Measurements from ENCODE around the gene TRAPPC2L.

The TRAPPC2L gene

DNA sequence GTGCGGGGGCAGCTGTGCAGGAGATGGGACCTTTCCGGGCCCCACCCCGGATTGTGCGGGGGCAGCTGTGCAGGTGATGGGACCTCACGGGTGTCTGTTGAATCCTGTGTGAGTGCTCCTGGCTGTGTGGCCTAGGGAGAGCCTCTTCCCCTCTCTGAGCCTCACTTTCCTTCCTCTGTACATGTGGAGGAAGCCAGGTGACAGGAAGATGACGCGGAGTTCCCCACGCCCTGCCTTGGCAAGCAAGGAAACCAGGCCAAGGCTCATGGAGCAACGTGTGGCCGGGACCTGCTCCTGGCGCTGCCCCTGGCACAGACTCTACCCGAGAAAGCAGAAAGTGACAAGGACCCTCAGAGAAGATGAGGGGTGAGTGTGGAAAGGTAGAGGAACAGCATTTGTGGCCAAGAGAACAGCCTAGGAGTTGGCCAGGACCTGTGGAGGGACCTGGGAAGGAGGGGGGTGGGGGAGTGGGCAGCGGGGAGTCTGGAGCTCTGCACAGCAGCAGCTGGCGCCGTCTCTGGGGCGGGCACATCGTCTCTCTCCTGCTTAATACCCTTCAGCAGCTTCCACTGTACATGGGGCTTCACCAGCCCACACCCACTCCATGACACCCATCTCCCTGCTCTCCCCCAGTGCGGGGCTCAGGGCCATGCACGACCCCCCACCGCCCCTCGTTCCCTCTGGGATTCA, 47.9 kb downstream of the TRAPPC2L start:
- H3K79me1 ChIP-seq (ENCODE audit: low read depth, low read length), result no peaks in the 10 kb centered on the region
- no peak overlapping the region for H2AFZ ChIP-seq (ENCODE audit: low read length)
- H3K4me2 ChIP-seq (ENCODE audit: insufficient read depth, low read length, poor library complexity, severe bottlenecking), result no peak overlapping the region
- peak overlapping the region; percentile 68 for H2BK5ac ChIP-seq (ENCODE audit: low read length)
- H3K23ac ChIP-seq (ENCODE audit: low read depth, low read length, poor library complexity), result peak overlapping the region; percentile 43
- H2BK15ac ChIP-seq (ENCODE audit: low read length), result peak overlapping the region; percentile 78
- no peak overlapping the region for H4K8ac ChIP-seq (ENCODE audit: low read depth, low read length)
- no peak overlapping the region for H3K27ac ChIP-seq (replicated peaks; ENCODE audit: low read length)
- H3K4me3 ChIP-seq (ENCODE audit: low read length in 2 of 2), result no peak overlapping the region
- H2BK120ac ChIP-seq (ENCODE audit: low read depth, low read length), result peak overlapping the region; percentile 16
- peak overlapping the region; percentile 90 for H3K18ac ChIP-seq (ENCODE audit: low read length)
- H3K4ac ChIP-seq (ENCODE audit: low read length), result peak overlapping the region; percentile 90
- WGBS, 2 donors (ENCODE audit: extremely low coverage in 2 of 2, insufficient read length in 2 of 2, insufficient replicate concordance in 1 of 2), result no CpG with 5 or more reads among the region's 21 CpGs
- DNase-seq (ENCODE audit: low spot score), result no peak
- no peak overlapping the region for H2BK12ac ChIP-seq (ENCODE audit: low read length)
- H2AK5ac ChIP-seq (ENCODE audit: low read depth, low read length), result peak overlapping the region; percentile 96
- H4K91ac ChIP-seq (ENCODE audit: low read depth, low read length, poor library complexity), result no peak overlapping the region
- no peak overlapping the region for H3K9ac ChIP-seq (ENCODE audit: low read depth, low read length, poor library complexity)
- peaks cover 0 to 8% of the 10 kb centered on the region in 2 donors for H3K4me1 ChIP-seq (ENCODE audit: control insufficient read depth in 2 of 2, insufficient read depth in 1 of 2, low read depth in 1 of 2, low read length in 2 of 2)
- H3K14ac ChIP-seq (ENCODE audit: low read length), result peak overlapping the region; percentile 63
- no peaks in the 10 kb centered on the region for H3K36me3 ChIP-seq (replicated peaks in 1 of 2; ENCODE audit: control insufficient read depth in 2 of 2, insufficient read depth in 2 of 2, low read length in 2 of 2)
- no peaks in the 10 kb centered on the region for H3K9me3 ChIP-seq (replicated peaks in 1 of 2; ENCODE audit: control insufficient read depth in 2 of 2, insufficient read depth in 1 of 2, low read depth in 1 of 2, low read length in 2 of 2)
- H3K27me3 ChIP-seq (ENCODE audit: control insufficient read depth in 3 of 3, insufficient read depth in 3 of 3, low read depth in 1 of 3, low read length in 3 of 3), result peaks cover 0 to 21% (median 0%) of the 10 kb centered on the region in 3 experiments

DNA sequence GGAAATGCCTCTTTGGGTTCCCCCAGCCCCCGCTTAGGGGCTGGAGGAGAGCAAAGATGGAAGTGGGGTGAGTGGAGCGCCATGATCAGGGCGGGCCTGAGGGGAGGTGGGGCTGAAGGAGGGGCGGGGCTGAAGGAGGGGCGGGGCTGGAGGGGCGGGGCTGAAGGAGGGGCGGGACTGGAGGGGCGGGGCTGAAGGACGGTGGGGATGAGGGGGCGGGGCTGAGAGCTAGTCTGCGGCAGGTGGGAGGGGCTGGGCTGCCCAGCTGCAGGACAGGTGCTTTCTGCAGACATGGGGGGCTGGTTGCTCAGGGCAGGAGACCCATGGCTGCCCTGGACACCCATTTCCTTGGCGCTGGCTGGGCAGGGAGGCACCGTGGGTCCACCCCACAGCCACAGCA, 48.6 kb downstream of the TRAPPC2L start:
- Histone ChIP-seq H2BK5ac (ENCODE audit: low read length) (peak overlapping the region; percentile 93), H3K4me1 (ENCODE audit: control insufficient read depth in 2 of 2, insufficient read depth in 1 of 2, low read depth in 1 of 2, low read length in 2 of 2) (peaks cover 0 to 8% of the 10 kb centered on the region in 2 donors)
- no CpG with 5 or more reads among the region's 13 CpGs for WGBS, 2 donors (ENCODE audit: extremely low coverage in 2 of 2, insufficient read length in 2 of 2, insufficient replicate concordance in 1 of 2)

DNA sequence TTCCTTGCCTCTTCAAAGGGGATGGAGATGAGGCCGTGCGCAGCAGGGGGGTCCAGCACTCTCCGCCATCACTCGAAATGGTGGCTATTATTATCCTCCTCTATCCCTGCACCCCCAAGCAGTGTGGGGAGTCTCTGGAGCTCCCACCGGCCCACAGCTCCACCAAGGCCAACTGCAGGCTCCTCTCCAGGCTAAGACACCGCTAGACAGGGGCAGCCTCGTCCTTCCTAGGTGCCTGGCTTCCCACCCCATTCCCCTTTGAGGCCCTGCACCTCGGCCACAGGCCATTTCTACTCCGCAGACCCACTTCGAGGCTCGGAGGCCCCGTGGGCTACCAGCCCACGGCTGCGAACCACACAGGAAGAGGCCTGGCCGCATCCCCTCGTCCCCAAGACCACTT, 49.1 kb downstream of the TRAPPC2L start:
- Histone ChIP-seq H2BK5ac (ENCODE audit: low read length) (peak overlapping the region; percentile 93), H3K36me3 (replicated peaks in 1 of 2; ENCODE audit: control insufficient read depth in 2 of 2, insufficient read depth in 2 of 2, low read length in 2 of 2) (no peaks in the 10 kb centered on the region), H2AFZ (ENCODE audit: low read length) (no peak overlapping the region), H3K4me1 (ENCODE audit: control insufficient read depth in 2 of 2, insufficient read depth in 1 of 2, low read depth in 1 of 2, low read length in 2 of 2) (peaks cover 3 to 8% of the 10 kb centered on the region in 2 donors), H3K23ac (ENCODE audit: low read depth, low read length, poor library complexity) (peak overlapping the region; percentile 89), H3K27ac (replicated peaks; ENCODE audit: low read length) (no peak overlapping the region), H4K8ac (ENCODE audit: low read depth, low read length) (no peak overlapping the region), H2BK120ac (ENCODE audit: low read depth, low read length) (no peak overlapping the region), H2BK12ac (ENCODE audit: low read length) (no peak overlapping the region), H2AK5ac (ENCODE audit: low read depth, low read length) (peak overlapping the region; percentile 46), H3K4ac (ENCODE audit: low read length) (no peak overlapping the region), H2BK15ac (ENCODE audit: low read length) (peak overlapping the region; percentile 8), H3K79me1 (ENCODE audit: low read depth, low read length) (no peaks in the 10 kb centered on the region), H3K9ac (ENCODE audit: low read depth, low read length, poor library complexity) (no peak overlapping the region), H3K4me2 (ENCODE audit: insufficient read depth, low read length, poor library complexity, severe bottlenecking) (no peak overlapping the region), H3K27me3 (ENCODE audit: control insufficient read depth in 3 of 3, insufficient read depth in 3 of 3, low read depth in 1 of 3, low read length in 3 of 3) (peaks cover 0 to 14% (median 0%) of the 10 kb centered on the region in 3 experiments), H3K4me3 (ENCODE audit: low read length in 2 of 2) (no peak overlapping the region), H3K18ac (ENCODE audit: low read length) (peak overlapping the region; percentile 94), H3K9me3 (replicated peaks in 1 of 2; ENCODE audit: control insufficient read depth in 2 of 2, insufficient read depth in 1 of 2, low read depth in 1 of 2, low read length in 2 of 2) (no peaks in the 10 kb centered on the region), H4K91ac (ENCODE audit: low read depth, low read length, poor library complexity) (peak overlapping the region; percentile 89), H3K14ac (ENCODE audit: low read length) (peak overlapping the region; percentile 97)
- WGBS, 2 donors (ENCODE audit: extremely low coverage in 2 of 2, insufficient read length in 2 of 2, insufficient replicate concordance in 1 of 2), result no CpG with 5 or more reads among the region's 16 CpGs
- DNase-seq (ENCODE audit: low spot score), result no peak

More for the DNA sequence above, 48.6 kb downstream of the TRAPPC2L start:
- no peak overlapping the region for H3K4ac ChIP-seq (ENCODE audit: low read length)
- no peaks in the 10 kb centered on the region for H3K36me3 ChIP-seq (replicated peaks in 1 of 2; ENCODE audit: control insufficient read depth in 2 of 2, insufficient read depth in 2 of 2, low read length in 2 of 2)
- peak overlapping the region; percentile 89 for H3K23ac ChIP-seq (ENCODE audit: low read depth, low read length, poor library complexity)
- no peak overlapping the region for H4K8ac ChIP-seq (ENCODE audit: low read depth, low read length)
- no peaks in the 10 kb centered on the region for H3K9me3 ChIP-seq (replicated peaks in 1 of 2; ENCODE audit: control insufficient read depth in 2 of 2, insufficient read depth in 1 of 2, low read depth in 1 of 2, low read length in 2 of 2)
- H3K4me2 ChIP-seq (ENCODE audit: insufficient read depth, low read length, poor library complexity, severe bottlenecking), result no peak overlapping the region
- H3K18ac ChIP-seq (ENCODE audit: low read length), result peak overlapping the region; percentile 94
- no peak for DNase-seq (ENCODE audit: low spot score)
- no peak overlapping the region for H2BK12ac ChIP-seq (ENCODE audit: low read length)
- no peak overlapping the region for H2BK120ac ChIP-seq (ENCODE audit: low read depth, low read length)
- no peak overlapping the region for H3K9ac ChIP-seq (ENCODE audit: low read depth, low read length, poor library complexity)
- no peak overlapping the region for H3K4me3 ChIP-seq (ENCODE audit: low read length in 2 of 2)
- no peak overlapping the region for H4K91ac ChIP-seq (ENCODE audit: low read depth, low read length, poor library complexity)
- H2AFZ ChIP-seq (ENCODE audit: low read length), result peak overlapping the region; percentile 49
- H2BK15ac ChIP-seq (ENCODE audit: low read length), result peak overlapping the region; percentile 78
- H3K27ac ChIP-seq (replicated peaks; ENCODE audit: low read length), result no peak overlapping the region
- H2AK5ac ChIP-seq (ENCODE audit: low read depth, low read length), result peak overlapping the region; percentile 96
- H3K14ac ChIP-seq (ENCODE audit: low read length), result peak overlapping the region; percentile 97
- H3K79me1 ChIP-seq (ENCODE audit: low read depth, low read length), result no peaks in the 10 kb centered on the region
- peaks cover 0 to 19% (median 0%) of the 10 kb centered on the region in 3 experiments for H3K27me3 ChIP-seq (ENCODE audit: control insufficient read depth in 3 of 3, insufficient read depth in 3 of 3, low read depth in 1 of 3, low read length in 3 of 3)

DNA sequence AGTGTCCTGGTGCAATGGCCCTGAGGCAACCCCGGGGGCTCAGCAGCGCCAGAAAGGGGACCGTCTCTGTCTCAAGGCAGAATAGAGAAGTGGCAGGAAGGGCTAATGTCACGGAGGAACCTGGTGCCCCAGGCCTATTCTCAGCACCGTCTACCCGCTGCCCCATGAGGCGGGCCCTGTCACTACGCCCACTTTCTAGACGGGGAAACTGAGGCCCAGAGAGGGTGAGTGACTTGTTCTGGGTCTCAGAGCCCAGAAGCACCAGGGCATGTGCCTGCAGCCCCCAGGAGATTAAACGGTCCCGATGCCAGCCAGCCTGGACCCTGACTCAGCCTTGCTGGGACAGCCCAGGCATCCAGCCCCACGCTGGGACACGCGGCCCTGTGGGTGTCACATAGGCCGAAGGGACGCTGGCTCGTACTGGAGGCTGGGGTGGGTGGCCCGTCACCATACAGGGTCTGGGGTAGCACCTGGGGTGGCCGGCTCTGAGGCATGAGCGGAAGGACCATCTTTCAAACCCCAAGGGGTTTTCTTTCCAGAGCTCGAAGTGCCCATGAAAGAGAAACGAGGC, 49.7 kb downstream of the TRAPPC2L start:
- Histone ChIP-seq H2AK5ac (ENCODE audit: low read depth, low read length) (peak overlapping the region; percentile 88), H3K23ac (ENCODE audit: low read depth, low read length, poor library complexity) (no peak overlapping the region), H3K18ac (ENCODE audit: low read length) (no peak overlapping the region), H2BK5ac (ENCODE audit: low read length) (no peak overlapping the region), H3K36me3 (replicated peaks in 1 of 2; ENCODE audit: control insufficient read depth in 2 of 2, insufficient read depth in 2 of 2, low read length in 2 of 2) (no peaks in the 10 kb centered on the region), H3K4me3 (ENCODE audit: low read length in 2 of 2) (no peak overlapping the region), H2AFZ (ENCODE audit: low read length) (no peak overlapping the region), H3K14ac (ENCODE audit: low read length) (no peak overlapping the region), H3K4ac (ENCODE audit: low read length) (no peak overlapping the region), H2BK12ac (ENCODE audit: low read length) (no peak overlapping the region), H2BK15ac (ENCODE audit: low read length) (no peak overlapping the region), H3K4me2 (ENCODE audit: insufficient read depth, low read length, poor library complexity, severe bottlenecking) (no peak overlapping the region), H3K79me1 (ENCODE audit: low read depth, low read length) (no peaks in the 10 kb centered on the region), H4K8ac (ENCODE audit: low read depth, low read length) (no peak overlapping the region), H3K27me3 (ENCODE audit: control insufficient read depth in 3 of 3, insufficient read depth in 3 of 3, low read depth in 1 of 3, low read length in 3 of 3) (peaks cover 0 to 12% (median 0%) of the 10 kb centered on the region in 3 experiments), H2BK120ac (ENCODE audit: low read depth, low read length) (no peak overlapping the region), H3K27ac (replicated peaks; ENCODE audit: low read length) (no peak overlapping the region), H3K9me3 (replicated peaks in 1 of 2; ENCODE audit: control insufficient read depth in 2 of 2, insufficient read depth in 1 of 2, low read depth in 1 of 2, low read length in 2 of 2) (no peaks in the 10 kb centered on the region), H3K9ac (ENCODE audit: low read depth, low read length, poor library complexity) (no peak overlapping the region), H4K91ac (ENCODE audit: low read depth, low read length, poor library complexity) (no peak overlapping the region), H3K4me1 (ENCODE audit: control insufficient read depth in 2 of 2, insufficient read depth in 1 of 2, low read depth in 1 of 2, low read length in 2 of 2) (peaks cover 7 to 8% of the 10 kb centered on the region in 2 donors)
- DNase-seq (ENCODE audit: low spot score), result no peak
- WGBS, 2 donors (ENCODE audit: extremely low coverage in 2 of 2, insufficient read length in 2 of 2, insufficient replicate concordance in 1 of 2), result no CpG with 5 or more reads among the region's 22 CpGs

Measured in neuronal stem cell (in vitro differentiated cells).